HFFc6 (cell line): Measurements from ENCODE around the gene ITGB3BP. TPM values are rescaled to one million over a fixed set of nuclear protein-coding genes. Genes with fewer than 3 reads are reported as not detected.

Source experiments
- DNase-seq: peaks from one replicate; pipeline ENCODE4 v3.0.0-alpha.2; 2018
- H3K27ac Mint-ChIP-seq: 2 replicates; pipeline ENCODE4 v1.8.0; 2020; ENCODE audit warnings: mild to moderate bottlenecking, mixed read lengths
- H3K27me3 Mint-ChIP-seq: 2 replicates; pipeline ENCODE4 v1.8.0; 2021; ENCODE audit warnings: mild to moderate bottlenecking, moderate library complexity, mixed read lengths; ENCODE audit not compliant: insufficient read depth
- H3K36me3 Mint-ChIP-seq: 2 replicates; pipeline ENCODE4 v1.8.0; 2021; ENCODE audit warnings: low read depth, mixed read lengths
- H3K4me1 Mint-ChIP-seq: 2 replicates; pipeline ENCODE4 v1.8.0; 2020; ENCODE audit warnings: low read depth, mixed read lengths
- H3K4me3 Mint-ChIP-seq: 2 replicates; pipeline ENCODE4 v1.8.0; 2020; ENCODE audit warnings: mild to moderate bottlenecking, moderate library complexity, mixed read lengths
- H3K9me3 Mint-ChIP-seq: 2 replicates; pipeline ENCODE4 v1.8.0; 2020; ENCODE audit warnings: mild to moderate bottlenecking, mixed read lengths
- total RNA-seq, 6 experiments: library from RNA; stranded (reverse); fragmentation: NEBNext Ultra II Directional; extraction: Animal tissue kit (Norgen Biotek cat#: 25700); gene quantifications; 2 replicates in 1 of 6; 3 replicates in 5 of 6; pipeline ENCODE4 v1.2.3, GENCODE V29; 2021
- TF ChIP-seq, protein P1 (sequence below): fragments of 200-600 bp; sonication (generic); IDR thresholded peaks from 2 replicates; pipeline ENCODE4 v1.5.0; 2021; ENCODE audit warnings: antibody characterized with exemption, mild to moderate bottlenecking

Gene ITGB3BP
- total RNA-seq, 6 experiments from 2014 or later = 16.7 to 25.1 (median 22.3) TPM

DNA sequence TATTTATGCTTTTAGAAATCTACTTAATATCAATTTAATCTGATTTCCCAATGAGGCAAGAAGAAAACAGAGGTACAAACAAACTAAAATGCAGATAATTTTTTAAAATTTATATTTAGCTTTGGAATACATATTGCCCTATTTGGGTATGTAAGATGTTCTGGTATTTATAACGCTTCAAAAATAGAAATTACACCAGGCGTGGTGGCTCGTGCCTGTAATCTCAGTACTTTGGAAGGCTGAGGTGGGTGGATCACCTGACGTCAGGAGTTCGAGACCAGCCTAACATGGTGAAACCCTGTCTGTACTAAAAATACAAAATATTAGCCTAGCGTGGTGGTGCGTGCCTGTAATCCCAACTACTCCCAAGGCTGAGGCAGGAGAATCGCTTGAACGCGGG lies 13.3 kb downstream of the ITGB3BP start:
- no peak overlapping the region for H3K4me3 Mint-ChIP-seq
- H3K27me3 Mint-ChIP-seq = no peaks in the 10 kb centered on the region
- peaks cover 16% of the 10 kb centered on the region for H3K36me3 Mint-ChIP-seq
- H3K4me1 Mint-ChIP-seq = no peaks in the 10 kb centered on the region
- no peaks in the 10 kb centered on the region; the same call in 1 of the 2 replicates for H3K9me3 Mint-ChIP-seq
- H3K27ac Mint-ChIP-seq = no peak overlapping the region
- TF ChIP-seq, protein P1, sequence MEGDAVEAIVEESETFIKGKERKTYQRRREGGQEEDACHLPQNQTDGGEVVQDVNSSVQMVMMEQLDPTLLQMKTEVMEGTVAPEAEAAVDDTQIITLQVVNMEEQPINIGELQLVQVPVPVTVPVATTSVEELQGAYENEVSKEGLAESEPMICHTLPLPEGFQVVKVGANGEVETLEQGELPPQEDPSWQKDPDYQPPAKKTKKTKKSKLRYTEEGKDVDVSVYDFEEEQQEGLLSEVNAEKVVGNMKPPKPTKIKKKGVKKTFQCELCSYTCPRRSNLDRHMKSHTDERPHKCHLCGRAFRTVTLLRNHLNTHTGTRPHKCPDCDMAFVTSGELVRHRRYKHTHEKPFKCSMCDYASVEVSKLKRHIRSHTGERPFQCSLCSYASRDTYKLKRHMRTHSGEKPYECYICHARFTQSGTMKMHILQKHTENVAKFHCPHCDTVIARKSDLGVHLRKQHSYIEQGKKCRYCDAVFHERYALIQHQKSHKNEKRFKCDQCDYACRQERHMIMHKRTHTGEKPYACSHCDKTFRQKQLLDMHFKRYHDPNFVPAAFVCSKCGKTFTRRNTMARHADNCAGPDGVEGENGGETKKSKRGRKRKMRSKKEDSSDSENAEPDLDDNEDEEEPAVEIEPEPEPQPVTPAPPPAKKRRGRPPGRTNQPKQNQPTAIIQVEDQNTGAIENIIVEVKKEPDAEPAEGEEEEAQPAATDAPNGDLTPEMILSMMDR = no peak
- DNase-seq = no peak

- no peak for DNase-seq
- H3K9me3 Mint-ChIP-seq = no peaks in the 10 kb centered on the region; the same call in 1 of the 2 replicates
- H3K27me3 Mint-ChIP-seq = no peaks in the 10 kb centered on the region
- TF ChIP-seq, protein P1 = no peak
- no peak overlapping the region for H3K27ac Mint-ChIP-seq
- H3K4me1 Mint-ChIP-seq = no peaks in the 10 kb centered on the region
- no peak overlapping the region for H3K4me3 Mint-ChIP-seq
- H3K36me3 Mint-ChIP-seq = peaks cover 10% of the 10 kb centered on the region; the same call in 1 of the 2 replicates
Measured at GRCh38 chr1:63506782-63507181, 16.2 kb downstream of the ITGB3BP start.

GRCh38 chr1:63501256-63501655 lies 21.8 kb downstream of the ITGB3BP start:
- no peaks in the 10 kb centered on the region; the same call in 1 of the 2 replicates for H3K9me3 Mint-ChIP-seq
- H3K27ac Mint-ChIP-seq = no peak overlapping the region
- peaks cover 10% of the 10 kb centered on the region; the same call in 1 of the 2 replicates for H3K36me3 Mint-ChIP-seq
- no peaks in the 10 kb centered on the region for H3K4me1 Mint-ChIP-seq
- DNase-seq = no peak
- no peak overlapping the region for H3K4me3 Mint-ChIP-seq
- TF ChIP-seq, protein P1 = no peak
- no peaks in the 10 kb centered on the region for H3K27me3 Mint-ChIP-seq

DNA sequence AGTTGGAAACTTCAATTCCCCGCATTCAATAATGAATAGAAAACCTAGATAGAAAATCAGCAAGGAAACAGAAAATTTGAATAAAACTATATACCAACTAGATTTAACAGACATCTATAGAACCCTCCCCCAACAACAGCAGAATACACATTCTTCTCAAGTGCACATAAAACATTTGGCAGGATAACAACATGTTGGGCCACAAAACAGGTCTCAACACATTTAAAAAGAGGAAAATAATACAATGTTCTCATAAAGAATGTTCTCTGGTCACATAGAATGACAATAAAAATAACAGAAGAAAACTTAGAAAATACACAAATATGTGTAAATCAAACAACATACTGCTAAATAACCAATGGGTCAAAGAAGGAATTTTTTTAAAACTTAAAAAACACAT lies 24.9 kb downstream of the ITGB3BP start:
- TF ChIP-seq, protein P1 = no peak
- no peak for DNase-seq
- H3K27ac Mint-ChIP-seq = no peak overlapping the region
- H3K36me3 Mint-ChIP-seq = peaks cover 4% of the 10 kb centered on the region; the same call in 1 of the 2 replicates
- no peaks in the 10 kb centered on the region for H3K27me3 Mint-ChIP-seq
- no peaks in the 10 kb centered on the region for H3K9me3 Mint-ChIP-seq
- H3K4me3 Mint-ChIP-seq = no peak overlapping the region
- no peaks in the 10 kb centered on the region for H3K4me1 Mint-ChIP-seq

GRCh38 chr1:63497577-63497976 lies 25.4 kb downstream of the ITGB3BP start:
- no peak for DNase-seq
- H3K4me3 Mint-ChIP-seq = no peak overlapping the region
- no peaks in the 10 kb centered on the region for H3K4me1 Mint-ChIP-seq
- no peak overlapping the region for H3K27ac Mint-ChIP-seq
- no peaks in the 10 kb centered on the region; the same call in 1 of the 2 replicates for H3K27me3 Mint-ChIP-seq
- TF ChIP-seq, protein P1 = no peak
- H3K36me3 Mint-ChIP-seq = peaks cover 4% of the 10 kb centered on the region; the same call in 1 of the 2 replicates
- no peaks in the 10 kb centered on the region for H3K9me3 Mint-ChIP-seq
